Panc1 (cell line): Measurements from ENCODE around the gene KCTD5. TPM values are rescaled to one million over a fixed set of nuclear protein-coding genes. Genes with fewer than 3 reads are reported as not detected.

Experiments used
- ATAC-seq: fragments of 200-7000 bp; cut with Tn5 transposase; 2 replicates; pipeline ENCODE4 v1.9.1; 2020; ENCODE audit warnings: mild to moderate bottlenecking, moderate library complexity
- BruUV-seq: library from RNA; stranded (reverse); fragments of 400-500 nt; replicated peaks from 2 replicates; lab custom pipeline; 2021; lab: Mats Ljungman, UMichigan
- CTCF ChIA-PET: fragments of 300-600 bp; sonication (Branson Sonifier 250); formaldehyde crosslinking; loops from one replicate; lab custom pipeline; 2022; ENCODE audit warnings: antibody characterized with exemption; lab: Charles Lee
- POLR2A ChIA-PET: fragments of 300-600 bp; sonication (Branson Sonifier 250); formaldehyde crosslinking; loops from one replicate; lab custom pipeline; 2022; ENCODE audit warnings: antibody characterized with exemption; lab: Charles Lee
- DNase-seq: peaks from one replicate; pipeline ENCODE4 v3.0.0-alpha.2; 2010; ENCODE audit warnings: low read depth, low spot score
- H3K27ac ChIP-seq: 2 replicates; pipeline ENCODE4 v1.5.1; 2011; ENCODE audit warnings: mild to moderate bottlenecking, low read length, inconsistent platforms
- H3K27me3 ChIP-seq: fragments of 200-500 bp; sonication (Bioruptor generic); 2 replicates; pipeline ENCODE4 v1.6.0; 2014; ENCODE audit warnings: low read length, inconsistent platforms; ENCODE audit not compliant: control insufficient read depth, insufficient read depth
- H3K36me3 ChIP-seq: fragments of 200-500 bp; sonication (Bioruptor generic); 2 replicates; pipeline ENCODE4 v1.5.1; 2014; ENCODE audit warnings: inconsistent platforms, mild to moderate bottlenecking, low read length, moderate library complexity; ENCODE audit not compliant: control insufficient read depth, insufficient read depth
- H3K4me1 ChIP-seq: 2 replicates; pipeline ENCODE4 v1.5.1; 2011; ENCODE audit warnings: inconsistent platforms, mild to moderate bottlenecking, low read length, moderate library complexity; ENCODE audit not compliant: control insufficient read depth, insufficient read depth
- H3K4me3 ChIP-seq, 2 experiments: 2 replicates each; pipeline ENCODE4 v1.5.1; 2011 to 2012; ENCODE audit warnings: low read depth in 2 of 2, low read length in 2 of 2, mild to moderate bottlenecking in 2 of 2, inconsistent platforms in 1 of 2, moderate library complexity in 1 of 2
- H3K9me3 ChIP-seq: fragments of 200-500 bp; sonication (Bioruptor generic); 2 replicates; pipeline ENCODE4 v1.5.1; 2014; ENCODE audit warnings: low read depth, mild to moderate bottlenecking, inconsistent platforms, low read length, moderate library complexity; ENCODE audit not compliant: control insufficient read depth, insufficient read depth
- POLR2AphosphoS5 ChIP-seq: IDR thresholded peaks from 2 replicates; pipeline ENCODE4 v1.6.1; 2012; ENCODE audit warnings: mild to moderate bottlenecking, low read depth, low read length, moderate library complexity
- SIN3A ChIP-seq: IDR thresholded peaks from 2 replicates; pipeline ENCODE4 v1.6.1; 2012; ENCODE audit warnings: low read depth, mild to moderate bottlenecking, low read length, moderate library complexity, borderline replicate concordance; ENCODE audit not compliant: insufficient read depth
- TCF7L2 ChIP-seq: IDR thresholded peaks from 2 replicates; pipeline ENCODE4 v1.6.1; 2011; ENCODE audit warnings: mild to moderate bottlenecking, low read depth, low read length, inconsistent platforms
- in situ Hi-C: cut with HindIII; loops from 2 replicates; pipeline ENCODE4 v1.10.0; 2016; ENCODE audit warnings: low sequenced_read_pairs, low pct_unique_long_range_greater_than_20kb
- intact Hi-C: fragments of 100-400 bp; cut with micrococcal nuclease; formaldehyde crosslinking; loops from one replicate; pipeline ENCODE4 v1.10.0; 2022; ENCODE audit not compliant: unreplicated experiment
- total RNA-seq: library from RNA; stranded (reverse); gene quantifications from one replicate; pipeline ENCODE4 v1.2.1, GENCODE V29; 2021; ENCODE audit not compliant: unreplicated experiment
- TF ChIP-seq, protein P1 (sequence below), 2 experiments: IDR thresholded peaks; 2 replicates each; pipeline ENCODE4 v1.6.1; 2011 to 2012; ENCODE audit warnings: low read depth in 2 of 2, control low read depth in 1 of 2, low read length in 1 of 2, mild to moderate bottlenecking in 1 of 2, moderate library complexity in 1 of 2; ENCODE audit not compliant: insufficient read depth in 1 of 2
- TF ChIP-seq, protein P2 (sequence below): fragments of 450-650 bp; IDR thresholded peaks from 2 replicates; pipeline ENCODE4 v1.5.1; 2017; ENCODE audit warnings: mild to moderate bottlenecking

Gene KCTD5
- total RNA-seq, 1 experiment from 2014 or later, result 61.1 TPM

DNA sequence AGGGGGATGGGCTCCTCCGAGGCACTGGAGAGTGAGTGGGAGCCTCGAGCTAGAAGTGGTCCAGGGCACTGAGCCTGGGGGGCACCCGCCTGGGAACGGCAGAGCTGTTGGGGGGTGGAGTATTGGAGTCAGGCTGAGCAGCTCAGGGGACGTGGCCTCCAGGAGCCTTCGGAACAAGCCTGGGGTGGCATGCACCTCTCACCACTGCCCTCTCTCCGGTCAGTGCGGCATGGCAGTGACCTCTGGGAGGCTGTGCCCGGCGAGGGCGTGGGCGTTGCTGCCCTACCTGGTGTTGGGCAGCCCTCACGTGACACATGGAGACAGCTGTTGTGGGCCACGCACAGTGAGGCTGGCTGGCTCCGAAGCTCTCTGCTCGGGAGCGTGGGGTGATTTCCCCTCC, 23.8 kb downstream of the KCTD5 start:
- ChIA-PET CTCF (no interaction called here), POLR2A (no interaction called here)
- Histone ChIP-seq H3K4me3 (no peak overlapping the region), H3K4me1 (no peaks in the 10 kb centered on the region), H3K36me3 (no peaks in the 10 kb centered on the region), H3K27ac (no peak overlapping the region), H3K9me3 (no peaks in the 10 kb centered on the region), H3K27me3 (no peaks in the 10 kb centered on the region)
- intact Hi-C loops (no loop called here), in situ Hi-C loops (no loop called here)
- no peak for DNase-seq
- no peak for ATAC-seq
- no TSS peak for BruUV-seq
- TF ChIP-seq, protein P1, sequence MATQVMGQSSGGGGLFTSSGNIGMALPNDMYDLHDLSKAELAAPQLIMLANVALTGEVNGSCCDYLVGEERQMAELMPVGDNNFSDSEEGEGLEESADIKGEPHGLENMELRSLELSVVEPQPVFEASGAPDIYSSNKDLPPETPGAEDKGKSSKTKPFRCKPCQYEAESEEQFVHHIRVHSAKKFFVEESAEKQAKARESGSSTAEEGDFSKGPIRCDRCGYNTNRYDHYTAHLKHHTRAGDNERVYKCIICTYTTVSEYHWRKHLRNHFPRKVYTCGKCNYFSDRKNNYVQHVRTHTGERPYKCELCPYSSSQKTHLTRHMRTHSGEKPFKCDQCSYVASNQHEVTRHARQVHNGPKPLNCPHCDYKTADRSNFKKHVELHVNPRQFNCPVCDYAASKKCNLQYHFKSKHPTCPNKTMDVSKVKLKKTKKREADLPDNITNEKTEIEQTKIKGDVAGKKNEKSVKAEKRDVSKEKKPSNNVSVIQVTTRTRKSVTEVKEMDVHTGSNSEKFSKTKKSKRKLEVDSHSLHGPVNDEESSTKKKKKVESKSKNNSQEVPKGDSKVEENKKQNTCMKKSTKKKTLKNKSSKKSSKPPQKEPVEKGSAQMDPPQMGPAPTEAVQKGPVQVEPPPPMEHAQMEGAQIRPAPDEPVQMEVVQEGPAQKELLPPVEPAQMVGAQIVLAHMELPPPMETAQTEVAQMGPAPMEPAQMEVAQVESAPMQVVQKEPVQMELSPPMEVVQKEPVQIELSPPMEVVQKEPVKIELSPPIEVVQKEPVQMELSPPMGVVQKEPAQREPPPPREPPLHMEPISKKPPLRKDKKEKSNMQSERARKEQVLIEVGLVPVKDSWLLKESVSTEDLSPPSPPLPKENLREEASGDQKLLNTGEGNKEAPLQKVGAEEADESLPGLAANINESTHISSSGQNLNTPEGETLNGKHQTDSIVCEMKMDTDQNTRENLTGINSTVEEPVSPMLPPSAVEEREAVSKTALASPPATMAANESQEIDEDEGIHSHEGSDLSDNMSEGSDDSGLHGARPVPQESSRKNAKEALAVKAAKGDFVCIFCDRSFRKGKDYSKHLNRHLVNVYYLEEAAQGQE (IDR thresholded peaks at IDR 0.05; ENCODE audit: insufficient read depth in 1 of 2, low read depth in 2 of 2, low read length in 1 of 2), result no peak
- TF ChIP-seq POLR2AphosphoS5, result no peak
- TF ChIP-seq, protein P2, sequence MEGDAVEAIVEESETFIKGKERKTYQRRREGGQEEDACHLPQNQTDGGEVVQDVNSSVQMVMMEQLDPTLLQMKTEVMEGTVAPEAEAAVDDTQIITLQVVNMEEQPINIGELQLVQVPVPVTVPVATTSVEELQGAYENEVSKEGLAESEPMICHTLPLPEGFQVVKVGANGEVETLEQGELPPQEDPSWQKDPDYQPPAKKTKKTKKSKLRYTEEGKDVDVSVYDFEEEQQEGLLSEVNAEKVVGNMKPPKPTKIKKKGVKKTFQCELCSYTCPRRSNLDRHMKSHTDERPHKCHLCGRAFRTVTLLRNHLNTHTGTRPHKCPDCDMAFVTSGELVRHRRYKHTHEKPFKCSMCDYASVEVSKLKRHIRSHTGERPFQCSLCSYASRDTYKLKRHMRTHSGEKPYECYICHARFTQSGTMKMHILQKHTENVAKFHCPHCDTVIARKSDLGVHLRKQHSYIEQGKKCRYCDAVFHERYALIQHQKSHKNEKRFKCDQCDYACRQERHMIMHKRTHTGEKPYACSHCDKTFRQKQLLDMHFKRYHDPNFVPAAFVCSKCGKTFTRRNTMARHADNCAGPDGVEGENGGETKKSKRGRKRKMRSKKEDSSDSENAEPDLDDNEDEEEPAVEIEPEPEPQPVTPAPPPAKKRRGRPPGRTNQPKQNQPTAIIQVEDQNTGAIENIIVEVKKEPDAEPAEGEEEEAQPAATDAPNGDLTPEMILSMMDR, result no peak
- no peak for TF ChIP-seq SIN3A
- no peak for TF ChIP-seq TCF7L2

DNA sequence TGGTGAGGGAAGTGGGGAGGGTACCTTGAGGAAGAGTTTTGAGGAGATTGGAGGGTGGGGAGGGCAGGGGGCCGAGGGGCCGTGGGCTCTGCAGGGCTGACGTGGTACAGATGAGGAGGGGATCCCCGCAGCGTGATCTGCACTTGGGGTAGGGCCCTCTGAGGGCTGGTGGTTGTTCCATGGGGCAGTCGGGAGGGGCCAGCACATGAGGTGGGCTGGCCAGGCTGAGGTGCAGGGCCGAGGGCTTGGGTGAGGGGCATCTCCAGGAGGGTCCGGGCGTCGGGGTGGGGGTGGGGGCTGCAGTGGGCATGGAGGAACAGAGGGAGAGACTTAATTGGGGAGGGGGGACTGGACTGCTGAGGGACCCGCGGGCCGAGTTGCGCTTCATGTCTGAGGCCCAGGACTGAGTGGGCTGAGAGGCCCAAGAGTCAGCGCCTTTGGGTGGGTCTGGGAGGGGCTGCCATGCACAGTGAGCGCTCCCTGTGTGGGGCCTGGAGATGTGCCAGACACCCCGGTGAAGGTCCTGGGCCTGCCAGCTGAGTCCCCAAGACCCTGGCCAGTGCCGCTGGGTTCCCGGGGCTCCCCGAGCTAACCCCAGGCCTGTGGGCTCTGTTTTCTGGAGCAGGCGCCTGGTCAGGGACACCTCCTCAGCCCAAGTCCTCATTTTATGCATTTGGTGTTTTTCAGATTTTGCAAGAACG, 24.4 kb downstream of the KCTD5 start:
- H3K4me3 ChIP-seq, result no peak overlapping the region
- in situ Hi-C loops (no loop called here), intact Hi-C loops (no loop called here)
- H3K36me3 ChIP-seq, result no peaks in the 10 kb centered on the region
- BruUV-seq, result no TSS peak
- ChIA-PET POLR2A (no interaction called here), CTCF (no interaction called here)
- H3K27ac ChIP-seq, result no peak overlapping the region
- DNase-seq (no peak), ATAC-seq (no peak)
- no peaks in the 10 kb centered on the region for H3K9me3 ChIP-seq
- H3K27me3 ChIP-seq, result no peaks in the 10 kb centered on the region
- TF ChIP-seq, protein P1 (IDR thresholded peaks at IDR 0.05; ENCODE audit: insufficient read depth in 1 of 2, low read depth in 2 of 2, low read length in 1 of 2), result no peak
- TF ChIP-seq POLR2AphosphoS5, result no peak
- TF ChIP-seq TCF7L2, result no peak
- TF ChIP-seq, protein P2, result no peak
- no peak for TF ChIP-seq SIN3A
- no peaks in the 10 kb centered on the region for H3K4me1 ChIP-seq
